Central memory CD8-positive, alpha-beta T cell (primary cell): ENCODE results near the gene ZC3HAV1.
"Not testable (repeated sequence)": the region's sequence is repeated elsewhere in the genome, so short reads cannot be mapped to it uniquely, and the experiment has no call there.

ENCODE experiments used
- ATAC-seq: fragments of 150-1000 bp; cut with Tn5 transposase; replicated peaks from 2 replicates; pipeline ENCODE4 v1.10.0; 2022; ENCODE audit warnings: mild to moderate bottlenecking, moderate FRiP score, moderate number of reproducible peaks; ENCODE audit not compliant: poor library complexity, severe bottlenecking; ENCODE audit errors: extremely low read depth
- DNase-seq, 2 donors: peaks; one replicate each; pipeline ENCODE4 v3.0.0; 2021; ENCODE audit warnings: low spot score in 2 of 2
- H3K27ac Mint-ChIP-seq: one replicate; pipeline ENCODE4 v1.8.0; 2022; ENCODE audit warnings: low read depth, mild to moderate bottlenecking, moderate library complexity, mixed read lengths
- H3K27me3 Mint-ChIP-seq: one replicate; pipeline ENCODE4 v1.8.0; 2022; ENCODE audit warnings: mixed read lengths
- H3K36me3 Mint-ChIP-seq: one replicate; pipeline ENCODE4 v1.8.0; 2022; ENCODE audit warnings: mild to moderate bottlenecking, moderate library complexity, mixed read lengths; ENCODE audit not compliant: insufficient read depth
- H3K4me1 Mint-ChIP-seq: one replicate; pipeline ENCODE4 v1.8.0; 2022; ENCODE audit warnings: mixed read lengths
- H3K4me3 Mint-ChIP-seq: one replicate; pipeline ENCODE4 v1.8.0; 2022; ENCODE audit warnings: mild to moderate bottlenecking, moderate library complexity, mixed read lengths
- H3K9me3 Mint-ChIP-seq: one replicate; pipeline ENCODE4 v1.8.0; 2022; ENCODE audit warnings: mixed read lengths

Gene ZC3HAV1

DNA sequence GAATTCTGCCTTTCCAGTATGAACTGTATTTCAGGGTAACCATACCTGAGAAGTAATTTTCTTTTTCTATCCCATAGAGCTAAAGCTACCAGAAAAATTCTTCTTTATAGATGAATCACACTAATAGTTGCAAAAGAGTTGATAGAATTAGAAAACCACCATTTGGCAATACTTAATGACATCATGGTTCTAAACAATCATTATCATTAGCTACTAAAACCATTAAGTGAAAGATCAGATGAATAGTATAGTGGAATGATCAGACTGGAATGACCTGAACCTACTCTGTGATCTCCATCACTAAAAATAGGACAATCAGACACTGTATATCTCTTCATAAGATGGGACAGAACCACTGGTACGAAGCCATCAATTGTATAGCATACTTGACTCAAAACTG, 53.8 kb downstream of the ZC3HAV1 start:
- no peaks in the 10 kb centered on the region for H3K27me3 Mint-ChIP-seq
- no peaks in the 10 kb centered on the region for H3K9me3 Mint-ChIP-seq
- peaks cover 86% of the 10 kb centered on the region for H3K36me3 Mint-ChIP-seq
- no peak for DNase-seq
- peaks cover 14% of the 10 kb centered on the region for H3K4me1 Mint-ChIP-seq
- H3K4me3 Mint-ChIP-seq, result no peak overlapping the region
- no peak overlapping the region for H3K27ac Mint-ChIP-seq
- ATAC-seq, result no peak

DNA sequence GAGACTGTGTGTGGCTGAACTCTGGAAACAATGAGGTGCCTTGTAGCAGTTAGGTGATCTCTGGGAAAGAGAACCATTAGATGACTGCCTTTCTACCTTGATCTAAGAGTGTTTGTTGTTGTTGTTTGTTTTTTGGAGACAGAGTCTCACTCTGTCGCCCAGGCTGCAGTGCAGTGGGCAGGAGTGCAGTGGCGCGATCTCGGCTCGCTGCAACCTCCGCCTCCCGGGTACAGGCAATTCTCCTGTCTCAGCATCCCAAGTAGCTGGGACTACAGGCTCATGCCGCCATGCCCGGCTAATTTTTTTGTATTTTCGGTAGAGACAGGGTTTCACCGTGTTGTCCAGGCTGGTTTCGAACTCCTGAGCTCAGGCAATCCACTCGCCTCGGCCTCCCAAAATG, 54.9 kb downstream of the ZC3HAV1 start:
- DNase-seq, H3K4me3 Mint-ChIP-seq, H3K27me3 Mint-ChIP-seq, H3K27ac Mint-ChIP-seq, H3K9me3 Mint-ChIP-seq, ATAC-seq, H3K4me1 Mint-ChIP-seq: not testable (repeated sequence)
- peaks cover 86% of the 10 kb centered on the region for H3K36me3 Mint-ChIP-seq

DNA sequence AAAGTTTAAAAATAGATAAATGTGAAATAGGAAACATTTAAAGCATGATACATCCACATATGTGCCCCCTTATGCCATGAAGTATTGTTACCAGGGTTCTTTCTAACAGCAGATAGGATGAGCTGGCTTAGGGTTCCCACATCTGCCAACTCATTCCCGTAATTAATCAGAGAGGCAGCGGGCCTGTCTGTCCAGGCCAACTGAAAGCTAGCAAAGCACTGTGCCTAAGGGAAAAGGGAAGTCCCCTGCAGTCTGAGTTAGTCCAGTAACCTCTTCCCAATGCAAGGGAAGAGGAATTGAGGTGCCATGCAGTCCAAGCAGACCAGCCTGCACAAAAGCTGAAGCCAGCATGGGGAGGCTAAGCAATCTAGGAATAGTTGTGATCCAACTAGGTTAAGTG, 55.4 kb downstream of the ZC3HAV1 start:
- H3K4me1 Mint-ChIP-seq, result peaks cover 6% of the 10 kb centered on the region
- H3K27me3 Mint-ChIP-seq, result no peaks in the 10 kb centered on the region
- H3K27ac Mint-ChIP-seq, result no peak overlapping the region
- no peak overlapping the region for H3K4me3 Mint-ChIP-seq
- no peaks in the 10 kb centered on the region for H3K9me3 Mint-ChIP-seq
- DNase-seq (no peak), ATAC-seq (no peak)
- peaks cover 87% of the 10 kb centered on the region for H3K36me3 Mint-ChIP-seq

DNA sequence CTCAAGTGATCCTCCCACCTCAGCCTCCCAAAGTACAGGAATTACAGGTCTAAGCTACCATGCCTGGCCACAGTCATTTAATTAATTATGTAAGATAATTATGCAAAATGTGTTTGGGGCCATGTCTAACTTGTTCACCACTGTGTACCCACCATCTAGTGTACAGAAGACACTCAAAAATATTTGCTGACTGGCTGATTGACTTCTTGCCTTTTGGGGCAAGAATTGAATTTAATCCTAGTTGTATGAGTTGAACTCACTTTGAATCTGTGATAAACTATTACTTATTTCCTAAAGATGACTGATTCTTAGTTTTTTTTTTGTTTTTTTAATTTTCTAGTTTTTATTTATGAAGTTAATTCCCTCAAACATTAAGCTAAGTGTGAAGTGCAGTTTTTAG, 57.9 kb downstream of the ZC3HAV1 start:
- Mint-ChIP-seq H3K4me3 (no peak overlapping the region), H3K9me3 (no peaks in the 10 kb centered on the region), H3K27me3 (no peaks in the 10 kb centered on the region), H3K4me1 (peaks cover 13% of the 10 kb centered on the region), H3K27ac (no peak overlapping the region), H3K36me3 (peaks cover 92% of the 10 kb centered on the region)
- ATAC-seq, result no peak
- DNase-seq, result no peak

DNA sequence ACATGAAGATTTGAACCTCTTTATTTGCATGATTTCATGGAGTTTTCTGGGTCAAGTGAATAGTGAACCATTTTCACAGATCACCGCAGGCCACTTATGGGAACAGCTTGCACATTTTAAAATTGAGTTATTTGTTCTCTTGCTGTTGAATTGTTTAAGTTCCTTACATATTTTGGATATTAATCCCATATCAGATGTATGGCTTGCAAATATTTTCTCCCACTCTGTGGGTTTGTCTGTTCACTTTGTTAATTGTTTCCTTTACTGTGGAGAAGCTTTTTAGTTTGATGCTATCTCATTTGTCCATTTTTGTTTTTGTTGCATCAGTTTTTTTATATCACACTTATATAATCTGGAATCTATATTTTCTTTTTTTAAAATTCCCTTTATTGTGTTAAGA, 59.6 kb downstream of the ZC3HAV1 start:
- Mint-ChIP-seq H3K4me1 (peaks cover 29% of the 10 kb centered on the region), H3K27ac (no peak overlapping the region)
- no peak for ATAC-seq

DNA sequence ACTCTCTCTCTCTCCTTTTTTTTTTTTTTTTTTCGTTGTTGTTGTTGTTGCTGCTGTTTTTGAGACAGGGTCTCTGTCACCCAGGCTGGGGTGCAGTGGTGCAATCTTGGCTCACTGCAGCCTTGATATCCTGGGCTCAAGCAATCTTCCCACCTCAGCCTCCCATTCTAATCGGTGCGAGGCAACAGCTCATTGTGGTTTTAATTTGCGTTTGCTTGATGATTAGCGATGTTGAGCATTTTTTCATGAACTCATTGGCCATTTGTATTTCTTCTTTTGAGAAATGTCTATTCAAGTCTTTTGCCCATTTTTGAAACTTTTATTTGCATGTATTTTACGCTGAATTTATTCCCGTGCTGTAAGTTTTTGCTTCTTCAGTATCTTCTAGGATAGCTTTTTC, 60.4 kb downstream of the ZC3HAV1 start:
- DNase-seq (no peak), ATAC-seq (no peak)
- H3K9me3 Mint-ChIP-seq, result no peaks in the 10 kb centered on the region
- H3K36me3 Mint-ChIP-seq, result peaks cover 81% of the 10 kb centered on the region
- H3K4me1 Mint-ChIP-seq, result peaks cover 37% of the 10 kb centered on the region
- no peaks in the 10 kb centered on the region for H3K27me3 Mint-ChIP-seq
- H3K4me3 Mint-ChIP-seq, result no peak overlapping the region
- H3K27ac Mint-ChIP-seq, result no peak overlapping the region

More for the DNA sequence above, 59.6 kb downstream of the ZC3HAV1 start:
- DNase-seq, result no peak
- Mint-ChIP-seq H3K36me3 (peaks cover 89% of the 10 kb centered on the region), H3K4me3 (no peak overlapping the region), H3K27me3 (no peaks in the 10 kb centered on the region), H3K9me3 (no peaks in the 10 kb centered on the region)

DNA sequence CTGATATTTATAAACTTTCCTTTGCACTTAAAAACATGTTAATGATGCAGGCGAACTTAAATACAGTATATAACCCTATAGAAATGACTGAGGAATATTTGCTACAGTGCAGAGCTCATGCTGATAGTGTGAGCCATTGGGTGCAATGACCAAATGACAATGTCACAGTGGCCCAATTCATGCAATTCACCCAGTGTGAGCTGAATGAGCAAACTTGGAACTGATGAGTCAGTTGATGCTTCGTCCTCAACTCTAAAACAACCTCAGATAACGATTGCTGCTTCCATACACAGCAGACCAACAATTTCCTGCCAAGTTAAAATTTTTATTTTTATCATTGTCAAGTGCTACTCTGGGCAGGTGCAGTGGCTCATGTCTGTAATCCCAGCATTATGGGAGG, 61.5 kb downstream of the ZC3HAV1 start:
- Mint-ChIP-seq H3K4me3 (no peak overlapping the region), H3K4me1 (peaks cover 44% of the 10 kb centered on the region), H3K36me3 (peaks cover 71% of the 10 kb centered on the region), H3K27me3 (no peaks in the 10 kb centered on the region), H3K27ac (no peak overlapping the region), H3K9me3 (no peaks in the 10 kb centered on the region)
- DNase-seq (no peak), ATAC-seq (no peak)

DNA sequence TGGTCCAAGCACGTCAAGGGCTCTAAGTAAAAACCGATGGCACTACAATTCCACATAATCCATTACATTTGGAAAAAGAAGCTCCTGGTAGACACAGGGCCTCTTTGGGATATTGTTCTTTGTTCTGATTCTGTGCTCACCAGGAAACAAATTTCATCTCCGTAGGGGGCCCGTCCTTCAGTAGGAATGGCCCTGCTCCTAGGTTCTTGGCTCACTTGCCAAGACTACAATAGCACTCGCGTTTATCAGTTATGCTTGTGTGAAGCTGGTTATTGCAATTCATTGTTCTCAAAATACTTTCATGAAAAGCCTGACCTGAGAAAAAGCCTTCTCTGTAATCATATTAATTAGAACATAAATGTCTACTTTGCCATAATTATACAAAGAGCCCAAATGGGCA, 63.4 kb downstream of the ZC3HAV1 start:
- H3K4me3 Mint-ChIP-seq, result peak overlapping the region; percentile 42
- peaks cover 60% of the 10 kb centered on the region for H3K36me3 Mint-ChIP-seq
- peaks cover 49% of the 10 kb centered on the region for H3K4me1 Mint-ChIP-seq

DNA sequence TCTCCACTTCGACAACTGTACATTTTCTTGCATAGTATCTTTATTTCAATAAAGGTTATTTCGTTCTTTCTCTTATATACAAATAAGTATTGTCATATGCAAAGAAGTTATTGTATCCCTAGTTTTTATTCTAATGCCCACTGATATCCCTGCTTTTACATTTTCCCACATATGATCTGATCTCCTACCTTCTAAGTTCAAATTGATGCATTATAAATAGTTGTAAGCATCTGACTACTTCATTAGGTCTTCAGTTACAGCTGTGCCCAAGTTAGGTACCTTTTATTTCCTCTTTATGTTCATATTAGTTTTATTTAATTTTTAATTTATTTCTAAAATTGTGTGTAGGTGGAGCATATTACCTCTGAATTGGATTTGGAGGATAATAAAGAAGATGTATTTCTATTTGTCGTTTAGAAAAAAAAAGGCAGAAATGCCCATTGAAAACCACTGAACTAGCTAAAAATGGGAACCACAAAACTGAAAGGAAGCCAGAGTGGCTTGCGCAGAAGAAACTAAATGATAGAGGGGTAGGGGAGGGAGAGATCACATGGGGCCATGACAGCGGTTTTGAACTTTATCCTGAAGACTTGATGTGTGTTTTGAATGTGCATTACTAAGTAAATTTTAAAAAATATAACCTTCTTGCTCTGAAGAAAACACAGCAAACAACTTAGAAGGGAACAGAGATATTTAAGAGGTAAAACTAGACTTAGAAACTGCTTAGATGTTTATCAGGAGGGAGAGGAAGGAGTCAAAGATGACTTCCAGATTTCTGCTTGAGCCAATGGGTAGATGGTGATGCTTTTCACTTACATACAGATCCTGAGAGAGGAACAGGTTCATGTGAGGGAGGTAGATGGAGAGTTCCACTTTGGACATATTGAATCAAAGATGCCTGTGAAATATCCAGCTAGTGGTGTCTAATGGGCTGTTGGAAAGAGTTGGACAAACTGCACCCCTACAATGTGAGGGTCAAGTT, 64.4 kb downstream of the ZC3HAV1 start:
- Mint-ChIP-seq H3K4me3 (peak overlapping the region; percentile 42), H3K4me1 (peaks cover 52% of the 10 kb centered on the region)
- peak; percentile 40 for ATAC-seq

More for the DNA sequence above, 63.4 kb downstream of the ZC3HAV1 start:
- DNase-seq (no peak), ATAC-seq (no peak)
- H3K27me3 Mint-ChIP-seq, result no peaks in the 10 kb centered on the region
- H3K27ac Mint-ChIP-seq, result no peak overlapping the region
- H3K9me3 Mint-ChIP-seq, result no peaks in the 10 kb centered on the region

DNA sequence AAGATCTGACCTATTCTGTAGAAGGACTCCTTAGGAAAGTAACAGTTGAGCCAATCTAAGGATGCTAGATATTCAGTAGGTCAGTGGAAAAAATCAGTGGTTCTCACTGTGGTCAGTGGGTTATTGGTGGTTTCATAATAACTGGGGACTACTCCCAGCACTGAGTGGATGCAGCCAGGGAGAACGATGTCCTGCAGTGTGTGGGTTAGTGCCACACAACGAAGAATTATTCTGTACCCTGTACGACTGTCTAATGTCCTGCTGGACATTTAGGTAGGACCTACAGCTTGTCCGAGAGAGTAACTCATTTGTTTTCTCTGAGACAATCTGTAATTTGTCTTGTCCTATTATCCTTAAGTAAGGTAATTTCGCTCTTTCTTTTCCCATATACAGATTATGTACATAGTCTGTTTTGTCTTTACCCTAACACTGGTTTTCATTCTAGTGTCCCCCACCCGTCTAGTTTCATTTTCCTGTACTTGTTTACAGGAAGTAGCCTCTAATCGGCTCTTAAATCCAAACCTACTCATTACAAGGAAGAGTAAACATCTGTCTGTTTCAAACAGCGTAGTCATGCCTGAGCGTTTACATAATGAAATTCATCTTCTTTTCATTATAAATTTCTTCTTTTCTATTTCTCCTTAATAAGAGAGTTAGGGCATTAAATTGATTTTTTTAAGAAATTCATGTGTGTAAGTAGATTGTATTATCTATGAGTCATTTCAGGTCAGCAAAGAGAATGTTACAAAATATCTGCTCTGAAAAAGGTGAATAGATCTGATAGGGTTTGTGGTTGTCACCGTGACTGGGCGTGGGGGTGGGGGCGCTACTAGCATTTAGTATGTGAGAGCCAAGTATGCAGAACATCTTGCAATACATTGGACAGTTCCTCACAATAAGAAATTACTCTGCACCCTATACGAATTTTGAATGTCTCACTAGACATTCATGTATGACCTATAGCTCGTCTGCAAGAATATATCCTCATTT, 65.4 kb downstream of the ZC3HAV1 start:
- no peaks in the 10 kb centered on the region for H3K9me3 Mint-ChIP-seq
- DNase-seq, result peak; percentile 59 to 65
- peaks cover 61% of the 10 kb centered on the region for H3K4me1 Mint-ChIP-seq
- peak overlapping the region; percentile 53 for H3K4me3 Mint-ChIP-seq
- peaks cover 40% of the 10 kb centered on the region for H3K36me3 Mint-ChIP-seq
- H3K27ac Mint-ChIP-seq, result peak overlapping the region; percentile 87
- peak; percentile 91 for ATAC-seq
- H3K27me3 Mint-ChIP-seq, result no peaks in the 10 kb centered on the region

More for the DNA sequence above, 64.4 kb downstream of the ZC3HAV1 start:
- Mint-ChIP-seq H3K36me3 (peaks cover 50% of the 10 kb centered on the region), H3K9me3 (no peaks in the 10 kb centered on the region), H3K27ac (peak overlapping the region; percentile 87), H3K27me3 (no peaks in the 10 kb centered on the region)
- DNase-seq, result no peak

DNA sequence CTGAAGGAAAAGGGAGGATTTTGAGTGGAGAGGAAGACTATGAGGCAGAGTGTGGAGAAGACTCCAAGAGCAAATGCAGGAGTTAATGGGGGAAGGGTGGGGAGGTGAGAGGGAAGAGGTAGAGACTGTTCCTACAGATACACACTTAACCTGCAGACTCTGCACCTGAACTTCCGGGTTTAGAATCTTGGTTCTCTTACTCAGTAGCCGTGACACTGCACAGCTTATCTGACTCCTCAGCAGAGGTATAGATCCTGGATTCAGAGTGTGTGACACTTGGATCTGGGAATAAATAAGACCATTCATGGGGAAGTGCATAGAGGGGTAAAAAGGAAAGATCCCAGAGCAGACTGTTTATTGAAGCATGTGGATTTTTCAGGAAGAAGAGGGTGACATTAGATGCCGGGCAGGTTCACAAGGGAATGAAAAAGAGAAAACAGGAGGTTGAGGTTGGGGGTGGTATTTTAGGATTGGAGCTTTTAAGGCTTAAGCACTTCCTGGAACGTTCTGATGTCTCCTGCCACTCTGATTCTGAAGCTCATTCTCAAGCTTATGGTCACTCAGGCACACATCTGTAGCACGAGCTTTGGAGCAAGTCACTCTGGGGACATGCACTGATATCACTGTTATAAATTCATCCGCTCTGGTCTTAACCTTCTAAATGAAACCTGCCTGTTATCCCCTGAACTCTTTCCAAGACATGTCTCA, 68.0 kb downstream of the ZC3HAV1 start:
- peak overlapping the region; percentile 70 for H3K27ac Mint-ChIP-seq
- H3K27me3 Mint-ChIP-seq, result no peaks in the 10 kb centered on the region
- ATAC-seq (no peak), DNase-seq (no peak)
- peaks cover 53% of the 10 kb centered on the region for H3K4me1 Mint-ChIP-seq
- H3K4me3 Mint-ChIP-seq, result no peak overlapping the region
- no peaks in the 10 kb centered on the region for H3K9me3 Mint-ChIP-seq
- H3K36me3 Mint-ChIP-seq, result peaks cover 17% of the 10 kb centered on the region

DNA sequence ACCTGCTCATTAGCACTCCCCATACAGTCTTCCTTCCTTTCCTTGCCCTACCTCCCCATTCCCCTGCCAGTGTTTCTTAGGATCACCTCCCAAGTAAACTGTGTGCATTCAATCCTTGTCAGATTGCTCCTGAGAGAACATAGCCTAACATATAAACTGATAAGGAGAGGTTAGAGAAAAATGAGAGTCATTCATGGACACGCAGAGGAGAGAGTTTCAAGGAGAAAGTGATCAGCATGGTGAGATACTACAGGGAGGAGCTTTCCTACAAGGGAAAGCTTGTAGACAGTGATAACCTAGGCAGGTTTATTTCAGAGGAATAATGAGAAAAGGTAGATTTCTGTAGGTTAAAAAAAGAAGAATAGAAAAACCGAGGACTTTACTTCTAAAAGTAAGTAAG, 70.8 kb downstream of the ZC3HAV1 start:
- Mint-ChIP-seq H3K36me3 (peaks cover 9% of the 10 kb centered on the region), H3K27ac (no peak overlapping the region), H3K27me3 (no peaks in the 10 kb centered on the region), H3K4me1 (peaks cover 30% of the 10 kb centered on the region), H3K4me3 (no peak overlapping the region), H3K9me3 (no peaks in the 10 kb centered on the region)
- no peak for ATAC-seq
- DNase-seq, result no peak
